ENCODE measurements around the gene RABAC1. TPM values are rescaled to one million over a fixed set of nuclear protein-coding genes. Genes with fewer than 3 reads are reported as not detected.

Gene RABAC1
- total and polyA plus RNA-seq, 2 donors (not counting 3 experiments of a cell fraction or from before 2014, with no cell fraction given): 178 to 591 TPM

DNA sequence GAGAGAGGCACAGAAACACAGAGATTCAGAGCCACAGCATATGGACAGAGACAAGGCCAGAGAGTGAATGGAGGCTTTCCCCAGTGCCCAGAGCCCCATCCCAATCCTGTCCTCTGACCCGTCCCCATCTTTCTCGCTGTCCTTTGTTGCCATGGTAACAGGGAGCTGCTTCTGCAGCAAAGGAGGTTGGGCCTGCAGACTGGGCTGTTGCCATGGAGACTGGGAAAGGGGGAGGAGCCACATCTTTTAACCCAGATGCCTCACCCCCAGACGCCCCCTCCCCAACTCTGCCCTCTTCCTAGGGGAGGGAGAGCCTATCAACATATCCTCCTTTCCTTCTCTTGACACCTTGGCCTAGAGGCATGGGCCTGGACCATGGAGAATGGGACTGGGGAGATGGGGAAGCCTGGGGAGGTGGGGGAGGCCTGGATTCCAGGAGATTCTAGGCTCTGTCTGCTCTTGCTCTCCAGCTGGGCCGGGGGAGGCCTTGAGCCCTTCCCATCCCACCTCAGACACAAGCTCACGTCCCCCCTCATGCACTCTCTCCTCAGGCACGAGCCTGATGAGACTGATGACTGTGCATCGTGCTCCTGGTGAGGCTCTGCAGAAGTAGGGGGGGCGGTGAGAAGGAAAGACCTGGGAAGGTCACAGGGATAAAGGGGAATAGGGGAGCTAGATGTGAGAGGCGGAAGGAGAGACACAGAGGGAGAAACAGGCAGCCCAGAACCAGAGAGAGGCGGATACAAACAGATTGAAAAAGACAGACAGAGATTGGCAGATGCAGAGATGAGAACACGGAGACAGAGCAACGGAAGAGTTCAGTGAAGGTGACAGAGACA, 37.1 kb upstream of the RABAC1 start:
- no peak overlapping the region for H3K4me2 ChIP-seq (ENCODE audit: insufficient read depth, low read length)
- H3K27ac ChIP-seq (ENCODE audit: insufficient read depth, low read depth, low read length): no peak overlapping the region
- no peak overlapping the region for H3K9ac ChIP-seq (replicated peaks; ENCODE audit: extremely low read depth, insufficient read depth, low read length)
- TF ChIP-seq POLR2AphosphoS5 (IDR thresholded peaks at IDR 0.05; ENCODE audit: insufficient read depth, low read depth, low read length): no peak
- TF ChIP-seq, protein P1, sequence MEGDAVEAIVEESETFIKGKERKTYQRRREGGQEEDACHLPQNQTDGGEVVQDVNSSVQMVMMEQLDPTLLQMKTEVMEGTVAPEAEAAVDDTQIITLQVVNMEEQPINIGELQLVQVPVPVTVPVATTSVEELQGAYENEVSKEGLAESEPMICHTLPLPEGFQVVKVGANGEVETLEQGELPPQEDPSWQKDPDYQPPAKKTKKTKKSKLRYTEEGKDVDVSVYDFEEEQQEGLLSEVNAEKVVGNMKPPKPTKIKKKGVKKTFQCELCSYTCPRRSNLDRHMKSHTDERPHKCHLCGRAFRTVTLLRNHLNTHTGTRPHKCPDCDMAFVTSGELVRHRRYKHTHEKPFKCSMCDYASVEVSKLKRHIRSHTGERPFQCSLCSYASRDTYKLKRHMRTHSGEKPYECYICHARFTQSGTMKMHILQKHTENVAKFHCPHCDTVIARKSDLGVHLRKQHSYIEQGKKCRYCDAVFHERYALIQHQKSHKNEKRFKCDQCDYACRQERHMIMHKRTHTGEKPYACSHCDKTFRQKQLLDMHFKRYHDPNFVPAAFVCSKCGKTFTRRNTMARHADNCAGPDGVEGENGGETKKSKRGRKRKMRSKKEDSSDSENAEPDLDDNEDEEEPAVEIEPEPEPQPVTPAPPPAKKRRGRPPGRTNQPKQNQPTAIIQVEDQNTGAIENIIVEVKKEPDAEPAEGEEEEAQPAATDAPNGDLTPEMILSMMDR (IDR thresholded peaks at IDR 0.05; ENCODE audit: extremely low read depth in 1 of 2, insufficient read depth in 1 of 2, low read depth in 1 of 2, low read length in 2 of 2): no peak
- no peak for TF ChIP-seq POLR2A (IDR thresholded peaks at IDR 0.05; ENCODE audit: low read depth, low read length)
- no peak for TF ChIP-seq GATA2 (IDR thresholded peaks at IDR 0.05; ENCODE audit: insufficient read depth, insufficient read length, low read depth, low read length)
- TF ChIP-seq, protein P2, sequence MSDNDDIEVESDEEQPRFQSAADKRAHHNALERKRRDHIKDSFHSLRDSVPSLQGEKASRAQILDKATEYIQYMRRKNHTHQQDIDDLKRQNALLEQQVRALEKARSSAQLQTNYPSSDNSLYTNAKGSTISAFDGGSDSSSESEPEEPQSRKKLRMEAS (IDR thresholded peaks at IDR 0.05; ENCODE audit: insufficient read depth, insufficient read length): no peak
- TF ChIP-seq JUN (IDR thresholded peaks at IDR 0.05; ENCODE audit: borderline replicate concordance, insufficient read depth, insufficient read length, low read depth): no peak
- TF ChIP-seq EZH2 (IDR thresholded peaks at IDR 0.05; ENCODE audit: borderline replicate concordance, low read depth, low read length, severe bottlenecking): no peak
- TF ChIP-seq FOS (IDR thresholded peaks at IDR 0.05; ENCODE audit: borderline replicate concordance, insufficient read depth, low read length): no peak
- no peak for TF ChIP-seq MYC (IDR thresholded peaks at IDR 0.05; ENCODE audit: low read depth, low read length)
- H3K36me3 ChIP-seq (ENCODE audit: control insufficient read depth in 2 of 2, extremely low read depth in 1 of 2, insufficient read depth in 2 of 2, low read length in 2 of 2): no peaks in the 10 kb centered on the region
- CTCF ChIA-PET: interaction anchor here (1.0 to 1.1 kb wide), 2 partner anchors 39 to 181 kb away, joined by 3 to 7 read pairs; no protein-coding TSS in a partner anchor
- POLR2A ChIA-PET: no interaction called here
- intact Hi-C loops (cut with micrococcal nuclease): no loop called here
- no TSS peak for BruUV-seq (replicated peaks)
- no peaks in the 10 kb centered on the region for H4K20me1 ChIP-seq (replicated peaks; ENCODE audit: control insufficient read depth, extremely low read depth, insufficient read depth, low read length)
- peaks cover 19 to 35% of the 10 kb centered on the region in 2 experiments for H3K27me3 ChIP-seq (ENCODE audit: control insufficient read depth in 2 of 2, insufficient read depth in 2 of 2, low read length in 2 of 2)
- DNase-seq (ENCODE audit: low read depth, low spot score) (no peak), FAIRE-seq (no peak)
- no peak overlapping the region for H3K4me3 ChIP-seq (replicated peaks in 1 of 3; ENCODE audit: insufficient read depth in 1 of 3, low read depth in 1 of 3, low read length in 3 of 3)
- no peaks in the 10 kb centered on the region for H3K79me2 ChIP-seq (ENCODE audit: control insufficient read depth, insufficient read depth, low read length)
- H3K9me3 ChIP-seq (replicated peaks; ENCODE audit: control insufficient read depth, insufficient read depth, low read length): no peaks in the 10 kb centered on the region
- dilution Hi-C loops (cut with MboI; ENCODE audit: extremely low pct_ligation_motif_present, low sequenced_read_pairs): no loop called here
- H3K4me1 ChIP-seq (ENCODE audit: control insufficient read depth, extremely low read depth, insufficient read depth, low read length): no peaks in the 10 kb centered on the region
- no peak overlapping the region for H2AFZ ChIP-seq (ENCODE audit: low read depth, low read length)
- H3K9me1 ChIP-seq (replicated peaks; ENCODE audit: control insufficient read depth, extremely low read depth, insufficient read depth, low read length): no peaks in the 10 kb centered on the region

Data from endothelial cell of umbilical vein (primary cell).